ENCODE measurements around the gene ANO4.

DNA sequence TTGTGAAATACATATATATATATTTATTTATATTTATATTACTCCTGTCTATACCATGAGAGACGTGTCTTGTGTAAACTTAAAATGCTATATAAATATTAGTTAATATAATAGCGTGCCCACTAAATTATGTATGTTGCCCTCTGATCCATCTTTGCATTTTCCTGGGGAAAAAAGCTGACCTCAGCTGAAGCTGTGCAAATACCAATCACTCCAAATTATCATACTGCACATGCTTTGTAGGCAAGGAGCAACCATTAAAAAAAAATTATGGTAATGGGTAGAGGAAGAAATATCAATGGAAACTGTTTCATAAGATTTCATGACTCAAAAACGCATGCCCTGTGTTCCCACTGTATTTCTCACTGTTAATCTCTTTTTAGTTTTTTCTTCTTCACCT lies 179.8 kb downstream of the ANO4 start:
- TF ChIP-seq, protein P1, sequence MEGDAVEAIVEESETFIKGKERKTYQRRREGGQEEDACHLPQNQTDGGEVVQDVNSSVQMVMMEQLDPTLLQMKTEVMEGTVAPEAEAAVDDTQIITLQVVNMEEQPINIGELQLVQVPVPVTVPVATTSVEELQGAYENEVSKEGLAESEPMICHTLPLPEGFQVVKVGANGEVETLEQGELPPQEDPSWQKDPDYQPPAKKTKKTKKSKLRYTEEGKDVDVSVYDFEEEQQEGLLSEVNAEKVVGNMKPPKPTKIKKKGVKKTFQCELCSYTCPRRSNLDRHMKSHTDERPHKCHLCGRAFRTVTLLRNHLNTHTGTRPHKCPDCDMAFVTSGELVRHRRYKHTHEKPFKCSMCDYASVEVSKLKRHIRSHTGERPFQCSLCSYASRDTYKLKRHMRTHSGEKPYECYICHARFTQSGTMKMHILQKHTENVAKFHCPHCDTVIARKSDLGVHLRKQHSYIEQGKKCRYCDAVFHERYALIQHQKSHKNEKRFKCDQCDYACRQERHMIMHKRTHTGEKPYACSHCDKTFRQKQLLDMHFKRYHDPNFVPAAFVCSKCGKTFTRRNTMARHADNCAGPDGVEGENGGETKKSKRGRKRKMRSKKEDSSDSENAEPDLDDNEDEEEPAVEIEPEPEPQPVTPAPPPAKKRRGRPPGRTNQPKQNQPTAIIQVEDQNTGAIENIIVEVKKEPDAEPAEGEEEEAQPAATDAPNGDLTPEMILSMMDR (IDR thresholded peaks at IDR 0.05; ENCODE audit: low read depth, low read length): no peak
- TF ChIP-seq POLR2A (IDR thresholded peaks at IDR 0.05; ENCODE audit: extremely low read depth, insufficient read length): no peak
- no peak for TF ChIP-seq MYC (IDR thresholded peaks at IDR 0.05; ENCODE audit: low read depth, low read length)
- TF ChIP-seq, protein P2, sequence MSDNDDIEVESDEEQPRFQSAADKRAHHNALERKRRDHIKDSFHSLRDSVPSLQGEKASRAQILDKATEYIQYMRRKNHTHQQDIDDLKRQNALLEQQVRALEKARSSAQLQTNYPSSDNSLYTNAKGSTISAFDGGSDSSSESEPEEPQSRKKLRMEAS (IDR thresholded peaks at IDR 0.05; ENCODE audit: low read depth, low read length): no peak

All from NB4 (cell line).